A673 (cell line): ENCODE measurements around the gene OPN1MW. TPM values are rescaled to one million over a fixed set of nuclear protein-coding genes. Genes with fewer than 3 reads are reported as not detected.
"Not testable (repeated sequence)": the region's sequence is repeated elsewhere in the genome, so short reads cannot be mapped to it uniquely, and the experiment has no call there.

Experiments used
- BruUV-seq: library from RNA; stranded (reverse); fragments of 400-500 nt; replicated peaks from 2 replicates; lab custom pipeline; 2021; lab: Mats Ljungman, UMichigan
- CTCF ChIA-PET: fragments of 300-600 bp; sonication (Branson Sonifier 250); formaldehyde crosslinking; loops from one replicate; lab custom pipeline; 2022; ENCODE audit warnings: antibody characterized with exemption; lab: Charles Lee
- POLR2A ChIA-PET: fragments of 300-600 bp; sonication (Branson Sonifier 250); formaldehyde crosslinking; loops from one replicate; lab custom pipeline; 2022; ENCODE audit warnings: antibody characterized with exemption; ENCODE audit not compliant: low non-redundant PET; lab: Charles Lee
- DNase-seq: peaks from one replicate; pipeline ENCODE4 v3.0.0-alpha.2; 2015; ENCODE audit warnings: low spot score
- H3K27ac ChIP-seq: fragments of 200-600 bp; sonication (generic); 2 replicates; pipeline ENCODE4 v1.5.1; 2016; ENCODE audit warnings: mixed run types, low read depth, mild to moderate bottlenecking, mixed read lengths, antibody characterized with exemption, low read length; ENCODE audit not compliant: poor library complexity, severe bottlenecking
- H3K27me3 ChIP-seq: fragments of 200-600 bp; sonication (generic); replicated peaks from 2 replicates; pipeline ENCODE4 v1.6.1; 2017; ENCODE audit warnings: mixed run types, low read depth, mild to moderate bottlenecking, mixed read lengths, antibody characterized with exemption, low read length; ENCODE audit not compliant: insufficient read depth, poor library complexity
- H3K36me3 ChIP-seq: fragments of 200-600 bp; sonication (generic); 2 replicates; pipeline ENCODE4 v1.6.1; 2016; ENCODE audit warnings: mixed run types, mild to moderate bottlenecking, mixed read lengths, antibody characterized with exemption, low read length; ENCODE audit not compliant: insufficient read depth, poor library complexity, severe bottlenecking
- H3K4me1 ChIP-seq: fragments of 200-600 bp; sonication (generic); 2 replicates; pipeline ENCODE4 v1.6.1; 2017; ENCODE audit warnings: mixed run types, mild to moderate bottlenecking, mixed read lengths, antibody characterized with exemption, low read length; ENCODE audit not compliant: insufficient read depth, poor library complexity, severe bottlenecking
- H3K4me3 ChIP-seq: fragments of 200-600 bp; sonication (generic); 2 replicates; pipeline ENCODE4 v1.5.1; 2016; ENCODE audit warnings: low read depth, mixed run types, mild to moderate bottlenecking, mixed read lengths, low read length; ENCODE audit not compliant: poor library complexity, severe bottlenecking
- H3K9me3 ChIP-seq: fragments of 200-600 bp; sonication (generic); 2 replicates; pipeline ENCODE4 v1.6.1; 2016; ENCODE audit warnings: mixed run types, low read depth, mild to moderate bottlenecking, mixed read lengths, antibody characterized with exemption, low read length; ENCODE audit not compliant: poor library complexity, severe bottlenecking
- intact Hi-C: fragments of 100-400 bp; cut with micrococcal nuclease; formaldehyde crosslinking; loops from one replicate; pipeline ENCODE4 v1.10.0; 2022; ENCODE audit not compliant: unreplicated experiment
- total RNA-seq: library from RNA; stranded (reverse); gene quantifications from 2 replicates; pipeline ENCODE4 v1.2.3, GENCODE V29; 2021

OPN1MW gene
- total RNA-seq, 1 experiment from 2014 or later, result not detected

GRCh38 chrX:154159345-154159744 lies 23.1 kb upstream of the OPN1MW start:
- intact Hi-C loops, H3K4me3 ChIP-seq, DNase-seq, BruUV-seq, H3K4me1 ChIP-seq, POLR2A ChIA-PET, H3K27me3 ChIP-seq, H3K27ac ChIP-seq, CTCF ChIA-PET, H3K36me3 ChIP-seq, H3K9me3 ChIP-seq: not testable (repeated sequence)

GRCh38 chrX:154164902-154165301 lies 17.5 kb upstream of the OPN1MW start:
- intact Hi-C loops, POLR2A ChIA-PET, H3K36me3 ChIP-seq, H3K27me3 ChIP-seq, H3K4me1 ChIP-seq, BruUV-seq, DNase-seq, CTCF ChIA-PET, H3K27ac ChIP-seq, H3K4me3 ChIP-seq, H3K9me3 ChIP-seq: not testable (repeated sequence)

GRCh38 chrX:154168384-154168783 lies 14.0 kb upstream of the OPN1MW start:
- CTCF ChIA-PET, H3K9me3 ChIP-seq, POLR2A ChIA-PET, H3K36me3 ChIP-seq, BruUV-seq, H3K27ac ChIP-seq, DNase-seq, H3K4me1 ChIP-seq, H3K27me3 ChIP-seq, H3K4me3 ChIP-seq, intact Hi-C loops: not testable (repeated sequence)

- intact Hi-C loops, H3K9me3 ChIP-seq, DNase-seq, H3K36me3 ChIP-seq, BruUV-seq, H3K4me1 ChIP-seq, H3K27ac ChIP-seq, H3K27me3 ChIP-seq, POLR2A ChIA-PET, H3K4me3 ChIP-seq, CTCF ChIA-PET: not testable (repeated sequence)
These were observed 9.9 kb upstream of the OPN1MW start for GRCh38 chrX:154172535-154172943.

- POLR2A ChIA-PET, H3K27ac ChIP-seq, H3K4me3 ChIP-seq, H3K27me3 ChIP-seq, BruUV-seq, H3K36me3 ChIP-seq, DNase-seq, H3K9me3 ChIP-seq, H3K4me1 ChIP-seq, CTCF ChIA-PET, intact Hi-C loops: not testable (repeated sequence)
These were observed 8.0 kb upstream of the OPN1MW start for GRCh38 chrX:154174356-154174755.

GRCh38 chrX:154183794-154184193 lies 1.4 kb downstream of the OPN1MW start:
- CTCF ChIA-PET, H3K4me3 ChIP-seq, POLR2A ChIA-PET, DNase-seq, H3K9me3 ChIP-seq, H3K4me1 ChIP-seq, BruUV-seq, H3K36me3 ChIP-seq, H3K27me3 ChIP-seq, H3K27ac ChIP-seq, intact Hi-C loops: not testable (repeated sequence)

- intact Hi-C loops, H3K4me1 ChIP-seq, BruUV-seq, CTCF ChIA-PET, H3K36me3 ChIP-seq, POLR2A ChIA-PET, H3K27ac ChIP-seq, H3K4me3 ChIP-seq, DNase-seq, H3K27me3 ChIP-seq, H3K9me3 ChIP-seq: not testable (repeated sequence)
These were observed 10.4 kb downstream of the OPN1MW start for GRCh38 chrX:154192846-154193245.

GRCh38 chrX:154194316-154194715 lies 11.9 kb downstream of the OPN1MW start:
- H3K27me3 ChIP-seq, H3K4me3 ChIP-seq, H3K4me1 ChIP-seq, POLR2A ChIA-PET, intact Hi-C loops, CTCF ChIA-PET, H3K9me3 ChIP-seq, BruUV-seq, H3K27ac ChIP-seq, H3K36me3 ChIP-seq, DNase-seq: not testable (repeated sequence)
